HL-60 (cell line): ENCODE data around the gene CTU1.

Experiments
- DNase-seq, 2 experiments: peaks; one replicate each; pipeline ENCODE4 v3.0.0-alpha.2; 2010 to 2020; ENCODE audit warnings: low read depth in 1 of 2, low spot score in 1 of 2
- H3K27ac ChIP-seq: fragments of 250-450 bp; sonication (Bioruptor Pico); replicated peaks from 2 replicates; pipeline ENCODE4 v1.5.1; 2020; ENCODE audit warnings: mild to moderate bottlenecking, moderate library complexity
- H3K27me3 ChIP-seq: fragments of 250-450 bp; sonication (Bioruptor Pico); 2 replicates; pipeline ENCODE4 v1.5.1; 2021; ENCODE audit warnings: mild to moderate bottlenecking, moderate library complexity; ENCODE audit not compliant: insufficient read depth, poor library complexity, severe bottlenecking
- H3K4me3 ChIP-seq: replicated peaks from 2 replicates; pipeline ENCODE4 v1.5.1; 2011; ENCODE audit warnings: mild to moderate bottlenecking, control low read depth, low read length; ENCODE audit not compliant: insufficient read depth
- CTCF ChIP-seq: IDR thresholded peaks from one replicate; pipeline ENCODE4 v1.5.1; 2011; ENCODE audit warnings: low read length, control low read depth, inconsistent platforms; ENCODE audit not compliant: insufficient read depth
- GABPA ChIP-seq: IDR thresholded peaks from 2 replicates; pipeline ENCODE4 v1.6.1; 2012; ENCODE audit warnings: low read depth
- POLR2AphosphoS5 ChIP-seq: IDR thresholded peaks from 2 replicates; pipeline ENCODE4 v1.6.1; 2012; ENCODE audit warnings: low read depth
- REST ChIP-seq: IDR thresholded peaks from 2 replicates; pipeline ENCODE4 v1.6.1; 2012; ENCODE audit warnings: low read depth; ENCODE audit not compliant: insufficient replicate concordance
- SPI1 ChIP-seq: IDR thresholded peaks from 2 replicates; pipeline ENCODE4 v1.6.1; 2012; ENCODE audit warnings: low read depth, mild to moderate bottlenecking, borderline replicate concordance

The CTU1 gene

DNA sequence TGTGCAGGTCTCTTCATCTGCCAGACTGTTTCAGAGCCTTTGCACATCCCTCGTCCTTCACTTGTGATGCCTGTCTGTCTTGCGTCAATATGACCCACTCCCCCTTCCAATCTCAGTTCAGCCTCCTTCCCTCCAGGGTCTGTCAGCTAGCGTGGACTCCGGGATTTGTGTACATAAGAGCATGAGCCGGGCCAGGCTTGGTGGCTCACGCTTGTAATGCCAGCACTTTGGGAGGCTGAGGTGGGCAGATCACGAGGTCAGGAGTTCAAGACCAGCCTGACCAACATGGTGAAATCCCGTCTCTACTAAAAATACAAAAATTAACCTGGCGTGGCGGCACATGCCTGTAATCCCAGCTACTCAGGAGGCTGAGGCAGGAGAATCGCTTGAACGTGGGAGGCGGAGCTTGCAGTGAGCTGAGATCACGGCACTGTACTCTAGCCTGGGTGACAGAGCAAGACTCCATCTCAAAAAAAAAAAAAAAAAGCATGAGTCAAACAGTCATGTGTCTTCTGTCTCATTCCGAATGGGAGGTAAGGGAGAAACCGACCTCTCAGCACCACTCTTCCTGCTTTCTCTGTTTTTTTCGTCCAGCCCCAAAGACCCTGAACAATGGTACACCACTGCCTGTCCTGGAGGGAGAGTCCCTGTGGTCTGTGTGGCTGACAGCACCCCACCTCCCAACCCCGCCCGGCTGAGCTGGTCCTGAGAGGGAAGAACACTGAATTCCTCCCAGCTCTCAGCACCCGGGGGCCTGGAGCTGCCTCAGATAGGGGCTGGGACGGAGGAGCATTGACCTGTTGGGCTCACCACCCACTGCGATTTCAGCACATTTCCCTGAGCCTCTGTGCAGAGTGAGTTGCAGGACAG, 14.1 kb upstream of the CTU1 start:
- Histone ChIP-seq H3K27ac (peak overlapping the region; percentile 63), H3K27me3 (no peaks in the 10 kb centered on the region), H3K4me3 (no peak overlapping the region)
- TF ChIP-seq POLR2AphosphoS5: no peak
- no peak for TF ChIP-seq SPI1
- no peak for TF ChIP-seq CTCF
- no peak for TF ChIP-seq GABPA
- TF ChIP-seq REST: no peak
- no peak for DNase-seq

DNA sequence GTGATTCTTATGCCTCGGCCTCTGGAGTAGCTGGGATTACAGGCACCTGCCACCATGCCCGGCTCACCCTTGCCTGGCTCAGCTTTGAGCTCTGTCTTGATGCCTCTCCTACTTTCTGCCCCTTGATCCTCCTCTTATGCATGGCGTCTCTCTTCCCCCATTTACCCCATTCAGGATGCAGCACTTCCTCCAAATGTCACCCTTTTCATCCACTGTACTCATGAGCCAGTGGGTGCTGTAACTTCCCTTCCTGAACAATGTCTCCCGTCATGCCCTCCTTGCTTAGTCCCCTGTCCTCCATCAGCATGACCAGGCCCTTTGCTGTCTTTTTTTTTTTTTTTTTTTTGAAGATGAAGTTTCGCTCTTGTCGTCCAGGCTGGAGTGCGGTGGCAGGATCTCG, 13.0 kb upstream of the CTU1 start:
- H3K4me3 ChIP-seq: no peak overlapping the region
- H3K27ac ChIP-seq: peak overlapping the region; percentile 45; the same call in 1 of the 2 replicates
- TF ChIP-seq SPI1 (peak; percentile 63; the same call in 1 of the 2 replicates), REST (no peak)
- H3K27me3 ChIP-seq: no peaks in the 10 kb centered on the region
- DNase-seq: peak in 1 of 2 experiments; percentile 56

GRCh38 chr19:51120160-51120559, 12.0 kb upstream of the CTU1 start:
- Histone ChIP-seq H3K4me3 (no peak overlapping the region), H3K27me3 (no peaks in the 10 kb centered on the region), H3K27ac (no peak overlapping the region)
- no peak for DNase-seq
- no peak for TF ChIP-seq GABPA
- TF ChIP-seq CTCF: no peak
- no peak for TF ChIP-seq SPI1
- no peak for TF ChIP-seq REST
- TF ChIP-seq POLR2AphosphoS5: no peak
